ENCODE measurements around the gene TSPAN5.
"Not testable (repeated sequence)": the region's sequence is repeated elsewhere in the genome, so short reads cannot be mapped to it uniquely, and the experiment has no call there.

TSPAN5 gene

GRCh38 chr4:98461121-98461865 lies 197.1 kb downstream of the TSPAN5 start:
- not testable (repeated sequence) for DNase-seq (ENCODE audit: low spot score)

DNA sequence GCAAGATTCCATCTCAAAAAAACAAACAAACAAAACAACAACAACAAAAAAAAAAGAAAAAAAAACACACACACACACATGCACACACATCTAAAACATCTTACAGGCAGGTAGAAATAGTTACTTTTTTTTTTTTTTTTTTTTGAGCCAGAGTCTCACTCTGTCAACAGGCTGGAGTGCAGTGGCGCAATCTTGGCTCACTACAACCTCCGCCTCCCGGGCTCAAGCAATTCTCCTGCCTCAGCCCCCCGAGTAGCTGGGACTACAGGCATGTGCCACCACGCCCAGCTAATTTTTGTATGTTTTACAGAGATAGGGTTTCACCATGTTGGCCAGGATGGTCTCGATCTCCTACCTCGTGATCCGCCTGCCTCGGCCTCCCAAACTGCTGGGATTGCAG lies 201.0 kb downstream of the TSPAN5 start:
- DNase-seq (ENCODE audit: low spot score), result not testable (repeated sequence)

GRCh38 chr4:98452091-98452490 lies 206.3 kb downstream of the TSPAN5 start:
- DNase-seq (ENCODE audit: low spot score), result no peak

DNA sequence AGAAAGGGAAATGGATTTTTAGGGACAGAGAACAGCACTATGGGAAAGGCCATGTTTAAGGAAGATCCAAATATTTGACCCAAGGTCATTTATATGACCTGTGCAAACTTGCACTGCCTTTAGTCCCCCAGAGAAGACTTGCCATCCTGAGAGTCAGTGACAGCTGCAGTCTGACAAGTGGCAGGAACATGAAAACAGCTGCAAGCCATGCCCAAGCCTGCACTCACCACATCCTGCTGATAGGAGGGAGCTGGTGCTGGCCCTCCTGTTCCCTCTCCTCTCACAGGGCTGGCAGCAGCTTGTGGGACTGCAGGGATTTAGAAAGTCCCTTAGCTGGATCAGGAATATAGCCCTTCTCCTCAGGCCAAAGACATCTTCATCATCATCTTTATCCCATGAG lies 209.5 kb downstream of the TSPAN5 start:
- DNase-seq (ENCODE audit: low spot score), result no peak

DNA sequence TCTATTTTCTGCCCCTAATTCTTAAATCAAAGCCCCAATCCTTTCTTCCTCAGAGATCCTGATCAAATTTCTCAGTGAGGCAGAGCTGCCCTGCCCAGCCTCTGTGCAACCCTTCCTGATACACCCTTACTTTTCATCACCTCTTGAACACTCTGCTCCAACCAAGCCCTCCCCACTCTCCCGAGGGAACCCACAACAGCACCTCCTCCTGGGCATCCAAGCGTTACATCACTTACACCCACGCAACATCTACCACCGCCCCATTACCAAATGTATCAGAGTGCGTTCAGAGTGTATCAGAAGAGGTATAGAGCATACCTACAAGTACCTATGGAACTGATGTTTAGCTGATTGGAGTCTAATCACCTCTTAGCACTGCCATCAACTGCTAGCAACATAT lies 210.8 kb downstream of the TSPAN5 start:
- no peak for DNase-seq (ENCODE audit: low spot score)

DNA sequence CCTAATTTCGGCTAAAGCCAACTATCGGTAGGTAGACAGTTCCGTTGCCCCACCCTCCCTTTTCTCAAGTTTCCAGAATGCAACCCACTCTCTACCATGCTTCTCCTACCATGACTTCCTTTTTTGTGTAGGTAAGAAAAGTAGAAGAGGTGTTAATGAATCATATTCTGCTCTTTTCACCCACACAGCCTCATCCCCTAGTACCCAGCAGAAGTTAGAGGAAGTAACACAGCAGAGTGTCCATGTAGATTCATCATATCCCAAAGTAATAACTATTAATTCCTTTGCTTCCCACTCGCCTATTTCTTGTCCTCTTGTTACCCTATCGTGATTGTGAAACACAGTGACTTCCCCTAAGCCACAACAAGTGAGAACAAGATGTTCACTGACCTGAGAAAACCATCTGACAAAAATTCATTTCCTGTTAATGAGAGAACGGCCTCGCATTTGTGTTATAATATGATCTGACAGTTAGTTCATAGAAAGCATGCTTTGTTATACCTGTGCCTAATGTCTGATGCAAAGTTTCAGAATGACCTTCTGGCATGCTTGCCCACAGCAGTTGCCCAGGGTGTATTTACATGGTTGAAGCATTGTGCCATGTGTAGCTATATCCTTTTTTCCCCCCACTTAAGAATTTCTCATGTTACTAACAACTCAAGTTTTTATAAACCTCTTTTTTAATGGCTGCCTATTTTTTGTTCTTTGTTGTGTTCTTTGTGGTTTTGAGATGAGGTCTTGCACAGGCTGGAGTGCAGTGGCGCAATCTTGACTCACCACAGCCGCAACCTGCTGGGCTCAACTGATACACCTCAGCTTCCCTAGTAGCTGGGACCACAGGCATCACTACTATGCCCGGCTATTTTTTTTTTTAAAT lies 211.7 kb downstream of the TSPAN5 start:
- no peak for DNase-seq (ENCODE audit: low spot score)

GRCh38 chr4:98444371-98444770 lies 214.0 kb downstream of the TSPAN5 start:
- no peak for DNase-seq (ENCODE audit: low spot score)

DNA sequence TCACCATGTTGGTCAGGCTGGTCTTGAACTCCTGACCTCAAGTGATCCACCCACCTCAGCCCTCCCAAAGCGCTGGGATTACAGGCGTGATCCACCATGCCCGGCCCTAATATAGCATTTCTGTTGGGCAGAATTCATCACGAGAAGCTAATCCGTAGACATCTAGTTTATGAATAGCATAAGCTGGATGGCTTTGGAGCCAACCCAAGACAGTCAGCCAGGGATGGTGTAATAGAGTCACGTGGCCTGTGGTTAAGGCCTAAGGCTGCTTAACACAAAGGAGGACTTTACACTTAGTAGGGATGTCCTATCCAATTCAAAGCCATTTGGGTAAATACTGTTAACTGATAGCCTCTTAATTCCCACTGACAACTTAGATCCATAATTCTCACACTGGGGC lies 223.6 kb downstream of the TSPAN5 start:
- DNase-seq (ENCODE audit: low spot score), result no peak

- DNase-seq (ENCODE audit: low spot score), result no peak
Observed at GRCh38 chr4:98433691-98434090, 224.7 kb downstream of the TSPAN5 start.

- DNase-seq (ENCODE audit: low spot score), result peak; percentile 5
Observed at GRCh38 chr4:98430708-98431403, 227.6 kb downstream of the TSPAN5 start.

DNA sequence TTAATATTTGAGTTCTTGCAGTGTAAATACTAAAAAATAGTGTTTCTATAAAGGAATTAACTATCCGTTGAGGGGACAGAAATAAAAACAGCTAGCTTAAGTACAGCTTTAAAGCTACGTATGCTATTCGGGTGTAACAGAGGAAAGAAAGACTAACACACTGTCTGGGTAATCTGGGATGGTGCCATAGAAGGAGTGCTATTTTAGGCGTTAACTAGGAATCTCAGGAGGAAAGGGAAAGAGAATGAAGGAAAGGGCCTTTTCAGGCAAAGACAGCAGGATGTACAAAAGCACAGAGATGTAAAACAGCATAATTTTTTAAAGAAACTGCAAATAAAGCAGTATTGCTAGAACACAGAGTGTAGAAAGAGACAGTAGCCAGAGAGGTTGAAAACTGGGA lies 235.4 kb downstream of the TSPAN5 start:
- DNase-seq (ENCODE audit: low spot score), result no peak

- no peak for DNase-seq (ENCODE audit: low spot score)
Observed at GRCh38 chr4:98421111-98421510, 237.3 kb downstream of the TSPAN5 start.

Data from kidney capillary endothelial cell (primary cell).